SU-DHL-6 (cell line): ENCODE measurements around the gene CD300A.

Experiments used
- EZH2phosphoT487 ChIP-seq: fragments of 200-600 bp; sonication (generic), shearing (Covaris generic); conservative IDR thresholded peaks from 2 replicates; pipeline ENCODE4 v1.6.1; 2018; ENCODE audit warnings: mild to moderate bottlenecking, antibody characterized with exemption, low read length, moderate library complexity, mixed read lengths
- TF ChIP-seq, protein P1 (sequence below): fragments of 200-600 bp; sonication (generic); IDR thresholded peaks from one replicate; pipeline ENCODE4 v1.5.1; 2017; ENCODE audit warnings: antibody characterized with exemption, mild to moderate bottlenecking, low read length, moderate library complexity; ENCODE audit not compliant: insufficient read depth, poor library complexity, severe bottlenecking

DNA sequence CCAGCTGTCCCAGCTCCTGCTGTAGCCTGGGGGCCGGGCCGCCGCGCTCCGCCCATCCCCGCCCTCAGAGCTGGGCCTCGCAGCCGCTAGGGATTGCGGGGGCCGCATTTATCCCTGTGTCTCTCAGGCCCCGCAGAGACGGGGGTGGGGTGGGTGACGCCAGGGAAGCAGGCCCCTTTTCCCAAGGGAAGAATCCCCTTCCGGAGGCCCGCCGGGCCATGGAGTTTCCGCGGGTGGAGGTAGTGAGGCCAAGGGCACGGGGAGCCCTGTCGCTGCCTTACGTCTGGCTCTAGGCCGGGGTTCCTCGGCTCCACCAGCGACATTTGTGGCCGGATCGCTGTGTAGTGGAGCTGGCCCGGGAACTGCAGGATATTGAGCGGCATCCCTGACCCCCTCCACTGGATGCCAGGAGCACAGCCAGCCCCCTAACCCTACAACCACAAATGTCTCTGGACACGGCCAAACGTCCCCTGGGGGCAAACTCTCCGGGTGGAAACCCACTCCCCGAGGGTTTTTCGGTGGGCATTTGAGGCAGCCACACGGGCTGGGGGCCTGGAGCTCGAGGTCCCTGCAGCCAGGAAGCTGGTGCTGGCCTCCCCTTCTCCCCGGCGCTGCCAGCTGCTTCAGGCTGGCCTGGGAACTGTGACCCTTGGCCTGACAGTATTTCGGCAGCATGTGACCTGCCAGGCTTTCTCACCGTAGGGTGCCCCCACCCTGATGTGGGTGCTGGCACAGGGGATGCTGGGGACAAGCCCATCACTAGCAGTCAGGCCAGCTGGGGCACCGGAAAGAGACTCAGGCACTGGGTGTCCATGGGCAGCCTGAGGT is 12.0 kb upstream of the CD300A start:
- TF ChIP-seq, protein P1, sequence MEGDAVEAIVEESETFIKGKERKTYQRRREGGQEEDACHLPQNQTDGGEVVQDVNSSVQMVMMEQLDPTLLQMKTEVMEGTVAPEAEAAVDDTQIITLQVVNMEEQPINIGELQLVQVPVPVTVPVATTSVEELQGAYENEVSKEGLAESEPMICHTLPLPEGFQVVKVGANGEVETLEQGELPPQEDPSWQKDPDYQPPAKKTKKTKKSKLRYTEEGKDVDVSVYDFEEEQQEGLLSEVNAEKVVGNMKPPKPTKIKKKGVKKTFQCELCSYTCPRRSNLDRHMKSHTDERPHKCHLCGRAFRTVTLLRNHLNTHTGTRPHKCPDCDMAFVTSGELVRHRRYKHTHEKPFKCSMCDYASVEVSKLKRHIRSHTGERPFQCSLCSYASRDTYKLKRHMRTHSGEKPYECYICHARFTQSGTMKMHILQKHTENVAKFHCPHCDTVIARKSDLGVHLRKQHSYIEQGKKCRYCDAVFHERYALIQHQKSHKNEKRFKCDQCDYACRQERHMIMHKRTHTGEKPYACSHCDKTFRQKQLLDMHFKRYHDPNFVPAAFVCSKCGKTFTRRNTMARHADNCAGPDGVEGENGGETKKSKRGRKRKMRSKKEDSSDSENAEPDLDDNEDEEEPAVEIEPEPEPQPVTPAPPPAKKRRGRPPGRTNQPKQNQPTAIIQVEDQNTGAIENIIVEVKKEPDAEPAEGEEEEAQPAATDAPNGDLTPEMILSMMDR: no peak
- no peak for TF ChIP-seq EZH2phosphoT487
